ENCODE measurements around the gene MYL9.
A peak's percentile ranks its signal among the peaks of the same experiment; 100 is the strongest.

Gene MYL9

GRCh38 chr20:36526521-36527011 is 14.8 kb upstream of the MYL9 start:
- no peak for DNase-seq

- no peak for DNase-seq
These were observed 13.8 kb upstream of the MYL9 start for GRCh38 chr20:36527331-36528125.

- DNase-seq = no peak
These were observed 13.0 kb upstream of the MYL9 start for GRCh38 chr20:36528176-36528874.

GRCh38 chr20:36528875-36529417 is 12.4 kb upstream of the MYL9 start:
- DNase-seq = no peak

GRCh38 chr20:36532388-36532787 is 8.9 kb upstream of the MYL9 start:
- DNase-seq = peak; percentile 9

GRCh38 chr20:36532822-36533221 is 8.5 kb upstream of the MYL9 start:
- no peak for DNase-seq

GRCh38 chr20:36538026-36538722 is 3.1 kb upstream of the MYL9 start:
- no peak for DNase-seq

GRCh38 chr20:36540551-36541211 is 638 bp upstream of the MYL9 start:
- no peak for DNase-seq

- peak; percentile 13 for DNase-seq
These were observed 609 bp downstream of the MYL9 start for GRCh38 chr20:36541768-36542488.

GRCh38 chr20:36542516-36543183 is 1.3 kb downstream of the MYL9 start:
- no peak for DNase-seq

- no peak for DNase-seq
These were observed 2.1 kb downstream of the MYL9 start for GRCh38 chr20:36543184-36544133.

GRCh38 chr20:36544134-36545018 is 3.1 kb downstream of the MYL9 start:
- DNase-seq = no peak

GRCh38 chr20:36546111-36546736 is 4.9 kb downstream of the MYL9 start:
- no peak for DNase-seq

GRCh38 chr20:36547186-36548005 is 6.1 kb downstream of the MYL9 start:
- DNase-seq = no peak

GRCh38 chr20:36548006-36548315 is 6.6 kb downstream of the MYL9 start:
- DNase-seq = no peak

GRCh38 chr20:36548704-36549627 is 7.6 kb downstream of the MYL9 start:
- DNase-seq = no peak

- no peak for DNase-seq
These were observed 8.3 kb downstream of the MYL9 start for GRCh38 chr20:36549628-36549941.
